ENCODE measurements around the gene KLHL1. TPM values are rescaled to one million over a fixed set of nuclear protein-coding genes. Genes with fewer than 3 reads are reported as not detected.

Gene KLHL1
- total and polyA plus RNA-seq, 4 donors = not detected

- 79% methylated on average over 4 of the region's 4 CpGs for WGBS
- H3K9ac ChIP-seq (ENCODE audit: low read depth in 1 of 2, low read length in 2 of 2) = no peak overlapping the region
- no peak overlapping the region for H3K27ac ChIP-seq (ENCODE audit: low read depth in 1 of 2, low read length in 2 of 2)
- no peaks in the 10 kb centered on the region for H3K36me3 ChIP-seq (ENCODE audit: control insufficient read depth in 4 of 4, insufficient read depth in 3 of 4, low read depth in 1 of 4, low read length in 3 of 4)
- DNase-seq (ENCODE audit: low spot score) = no peak
- no peaks in the 10 kb centered on the region for H3K4me1 ChIP-seq (ENCODE audit: control insufficient read depth in 4 of 4, insufficient read depth in 4 of 4, low read length in 3 of 4)
- H3K27me3 ChIP-seq (ENCODE audit: control insufficient read depth in 4 of 4, insufficient read depth in 4 of 4, low read length in 3 of 4) = no peaks in the 10 kb centered on the region
- TF ChIP-seq FOXA2 (IDR thresholded peaks at IDR 0.05) (no peak), ZBTB33 (IDR thresholded peaks at IDR 0.05) (no peak), RAD21 (IDR thresholded peaks at IDR 0.05) (no peak), TAF1 (conservative IDR thresholded peaks at IDR 0.05) (no peak), EGR1 (IDR thresholded peaks at IDR 0.05; ENCODE audit: low read depth in 2 of 2) (no peak), FOXA1 (IDR thresholded peaks at IDR 0.05) (no peak), CTCF (IDR thresholded peaks at IDR 0.05; ENCODE audit: low read depth, low read length, missing input control) (no peak), ATF3 (IDR thresholded peaks at IDR 0.05) (no peak), MAX (IDR thresholded peaks at IDR 0.05) (no peak), HNF4A (conservative IDR thresholded peaks at IDR 0.05) (no peak), RXRA (IDR thresholded peaks at IDR 0.05) (no peak), YY1 (IDR thresholded peaks at IDR 0.05) (no peak), GABPA (IDR thresholded peaks at IDR 0.05 in 1 of 2, conservative IDR thresholded peaks at IDR 0.05 in 1 of 2) (no peak), NR2F2 (IDR thresholded peaks at IDR 0.05) (no peak), REST (IDR thresholded peaks at IDR 0.05) (no peak), JUND (IDR thresholded peaks at IDR 0.05) (no peak), HNF4G (IDR thresholded peaks at IDR 0.05) (no peak), SP1 (IDR thresholded peaks at IDR 0.05) (no peak)
- H3K9me3 ChIP-seq (ENCODE audit: control insufficient read depth in 4 of 4, low read length in 3 of 4) = no peaks in the 10 kb centered on the region
- no peak overlapping the region for H3K4me3 ChIP-seq (ENCODE audit: low read depth in 1 of 3, low read length in 3 of 3)
These were observed 331.3 kb downstream of the KLHL1 start for GRCh38 chr13:69776937-69777336.

Data from liver (tissue), 9 donors.